Pancreas (tissue), 10 donors: ENCODE results near the gene VGLL1. TPM values are rescaled to one million over a fixed set of nuclear protein-coding genes. Genes with fewer than 3 reads are reported as not detected.

Experiments
- ATAC-seq, 4 donors: fragments of 200-7000 bp; cut with Tn5 transposase; one replicate each; pipeline versions ENCODE4 v1.8.0 to v1.9.1; 2020; ENCODE audit warnings: mild to moderate bottlenecking in 4 of 4, moderate library complexity in 4 of 4
- DNase-seq, 6 donors: peaks; one replicate each; pipeline ENCODE4 v3.0.0-alpha.2; 2020
- FAIRE-seq: peaks from 2 replicates; lab custom pipeline; 2012; peaks lifted over from hg19 to GRCh38; lab: Jason Lieb, UNC
- H3K27ac ChIP-seq, 4 donors: fragments of 200-600 bp; sonication (generic); 1 replicate in 3 of 4; 2 replicates in 1 of 4; pipeline versions ENCODE4 v1.5.0 to v1.8.0; 2020
- H3K27me3 ChIP-seq, 4 donors: fragments of 200-600 bp; one replicate each; pipeline ENCODE4 v1.8.0; 2021
- H3K36me3 ChIP-seq, 3 donors: fragments of 200-600 bp; sonication (generic) in 1 of 3; one replicate each; pipeline versions ENCODE4 v1.5.0 to v1.8.0; 2020 to 2021
- H3K4me1 ChIP-seq, 3 donors: fragments of 200-600 bp; one replicate each; pipeline ENCODE4 v1.8.0; 2021
- H3K4me3 ChIP-seq, 4 donors: fragments of 200-600 bp; sonication (generic) in 2 of 4; one replicate each; pipeline versions ENCODE4 v1.5.0 to v1.8.0; 2020 to 2021
- H3K9me3 ChIP-seq, 4 donors: fragments of 200-600 bp; one replicate each; pipeline ENCODE4 v1.8.0; 2021
- CTCF ChIP-seq, 4 donors: fragments of 200-600 bp; sonication (generic) in 3 of 4; IDR thresholded peaks; one replicate each; pipeline versions ENCODE4 v1.5.0 to v1.8.0; 2021; ENCODE audit warnings: antibody characterized with exemption in 4 of 4
- WGBS, 2 donors: extraction: QIAGEN DNeasy Blood & Tissue Kit; methylation state at CpG; one replicate each; pipeline ENCODE4 v1.1.7; 2013; 5-methylcytosine and 5-hydroxymethylcytosine counted together
- intact Hi-C, 3 donors: fragments of 100-400 bp; cut with DNase I; formaldehyde crosslinking; loops; one replicate each; pipeline versions ENCODE4 v1.11.1 to v1.14.2; 2022
- polyA plus RNA-seq, 2 donors: library from polyadenylated mRNA; stranded (reverse); fragments of 200-250 nt; gene quantifications; one replicate each; pipeline ENCODE4 v1.2.3, GENCODE V29; 2013
- total RNA-seq, 6 donors: library from RNA; stranded (reverse); fragmentation: NEBNext Ultra II Directional in 4 of 6; extraction: Animal tissue kit (Norgen Biotek cat#: 25700) in 4 of 6; gene quantifications; one replicate each; pipeline versions ENCODE4 v1.2.1 to v1.2.4, GENCODE V29; 2021 to 2023
- donor health status: healthy with polysubstance abuse.
- donor health status: DM: no; HTN: no; CAD: no; lungs with moderate emphysema.
- donor health status: DM: no; HTN: no; CAD: no.
- donor health status: control.
- donor health status: control.
- donor health status: Bipolar disorder and iron deficiency.
- donor health status: DM: yes; HTN: yes; CAD: no.
- donor health status: DM: no; HTN: no; CAD: no.
- donor health status: DM: no; HTN: no; CAD: no.
- donor health status: DM: yes; HTN: yes; CAD: no.

VGLL1 gene
- total and polyA plus RNA-seq, 8 donors, result 0.32 to 2.7 (median 0.84) TPM

GRCh38 chrX:136495043-136495442, 37.0 kb upstream of the VGLL1 start:
- DNase-seq (no peak), ATAC-seq (no peak), FAIRE-seq (no peak)
- H3K27me3 ChIP-seq, result peaks cover 0 to 22% (median 2%) of the 10 kb centered on the region in 4 donors
- no peak overlapping the region for H3K27ac ChIP-seq
- no peaks in the 10 kb centered on the region for H3K9me3 ChIP-seq
- intact Hi-C loops, result no loop called here
- no peaks in the 10 kb centered on the region for H3K36me3 ChIP-seq
- no peak for TF ChIP-seq CTCF (IDR thresholded peaks at IDR 0.05)
- WGBS, 2 donors, result 78 to 80% methylated on average over 4 of the region's 4 CpGs
- H3K4me1 ChIP-seq, result no peaks in the 10 kb centered on the region
- H3K4me3 ChIP-seq, result no peak overlapping the region

GRCh38 chrX:136496186-136496763, 35.7 kb upstream of the VGLL1 start:
- H3K27ac ChIP-seq, result peak overlapping the region; percentile 82 to 95 (median 88)
- no peaks in the 10 kb centered on the region for H3K9me3 ChIP-seq
- intact Hi-C loops, result no loop called here
- H3K4me3 ChIP-seq, result peak overlapping the region; percentile 33 to 55 (median 39)
- DNase-seq, result no peak
- TF ChIP-seq CTCF (IDR thresholded peaks at IDR 0.05), result no peak
- no peaks in the 10 kb centered on the region for H3K36me3 ChIP-seq
- H3K4me1 ChIP-seq, result no peaks in the 10 kb centered on the region
- 1 to 31% methylated on average over 13 of the region's 13 CpGs for WGBS, 2 donors
- no peak for FAIRE-seq
- peaks cover 0 to 13% (median 0%) of the 10 kb centered on the region in 4 donors for H3K27me3 ChIP-seq
- peak in 3 of 4 donors; percentile 9 to 36 (median 19) for ATAC-seq

GRCh38 chrX:136496764-136497555, 35.1 kb upstream of the VGLL1 start:
- H3K4me3 ChIP-seq, result peak overlapping the region; percentile 33 to 55 (median 39)
- H3K36me3 ChIP-seq, result no peaks in the 10 kb centered on the region
- ATAC-seq, result peak; percentile 87 to 97 (median 94)
- peaks cover 0 to 9% (median 0%) of the 10 kb centered on the region in 4 donors for H3K27me3 ChIP-seq
- no peaks in the 10 kb centered on the region for H3K9me3 ChIP-seq
- H3K4me1 ChIP-seq, result no peaks in the 10 kb centered on the region
- peak; percentile 75 for FAIRE-seq
- 0 to 36% methylated on average over 85 to 111 of the region's 111 CpGs for WGBS, 2 donors
- H3K27ac ChIP-seq, result peak overlapping the region; percentile 82 to 95 (median 88)
- no peak for TF ChIP-seq CTCF (IDR thresholded peaks at IDR 0.05)
- intact Hi-C loops, result no loop called here
- DNase-seq, result peak; percentile 75 to 86 (median 80)

GRCh38 chrX:136497556-136498052, 34.4 kb upstream of the VGLL1 start, which contains the start of gene HTATSF1:
HTATSF1 (plus strand) TSS chrX:136497592; CDS start chrX:136497685, 93 bp downstream.
- no peaks in the 10 kb centered on the region for H3K4me1 ChIP-seq
- ATAC-seq, result peak in 3 of 4 donors; percentile 4 to 12 (median 5)
- FAIRE-seq, result no peak
- intact Hi-C loops, result no loop called here
- peaks cover 0 to 5% (median 0%) of the 10 kb centered on the region in 4 donors for H3K27me3 ChIP-seq
- TF ChIP-seq CTCF (IDR thresholded peaks at IDR 0.05), result no peak
- peak within 1 kb of the TSS; percentile 33 to 55 (median 39) for H3K4me3 ChIP-seq
- H3K36me3 ChIP-seq, result no peaks in the 10 kb centered on the region
- H3K27ac ChIP-seq, result peak within 1 kb of the TSS; percentile 82 to 95 (median 88)
- H3K9me3 ChIP-seq, result no peaks in the 10 kb centered on the region
- 1 to 37% methylated on average over 33 to 35 of the region's 35 CpGs for WGBS, 2 donors
- peak in 3 of 6 donors; percentile 5 to 66 (median 60) for DNase-seq
